HG02870 (cell line): ENCODE measurements around the gene GAN.
"Not testable (repeated sequence)": the region's sequence is repeated elsewhere in the genome, so short reads cannot be mapped to it uniquely, and the experiment has no call there.

Experiments
- ATAC-seq: cut with Tn5 transposase; IDR thresholded peaks from one replicate; pipeline ENCODE4 v1.9.1; 2021; ENCODE audit warnings: mild to moderate bottlenecking, moderate library complexity; ENCODE audit not compliant: unreplicated experiment

GAN gene

DNA sequence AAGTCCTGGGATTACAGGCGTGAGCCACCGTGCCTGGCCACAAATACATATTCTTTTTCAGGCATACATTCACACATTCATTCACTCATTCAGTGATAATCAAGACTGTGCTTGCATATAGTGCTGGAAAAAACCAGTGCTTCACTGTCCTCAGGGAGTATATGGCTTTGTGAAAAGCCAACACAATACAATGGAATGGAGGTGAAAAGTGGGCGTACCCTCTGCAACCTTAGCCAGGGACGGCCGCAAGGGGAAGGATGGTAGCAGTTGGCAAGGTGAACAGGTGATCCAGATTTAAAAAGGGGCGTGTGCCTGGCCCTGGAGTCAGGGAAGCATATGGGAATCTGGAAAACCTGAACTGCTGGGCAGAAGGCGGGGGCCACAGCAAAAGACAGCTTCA is 18.1 kb upstream of the GAN start:
- ATAC-seq: no peak

GRCh38 chr16:81307770-81308169 is 7.0 kb upstream of the GAN start:
- ATAC-seq: no peak

GRCh38 chr16:81310045-81310644 is 4.6 kb upstream of the GAN start:
- no peak for ATAC-seq

GRCh38 chr16:81311762-81312161 is 3.0 kb upstream of the GAN start:
- ATAC-seq: no peak

DNA sequence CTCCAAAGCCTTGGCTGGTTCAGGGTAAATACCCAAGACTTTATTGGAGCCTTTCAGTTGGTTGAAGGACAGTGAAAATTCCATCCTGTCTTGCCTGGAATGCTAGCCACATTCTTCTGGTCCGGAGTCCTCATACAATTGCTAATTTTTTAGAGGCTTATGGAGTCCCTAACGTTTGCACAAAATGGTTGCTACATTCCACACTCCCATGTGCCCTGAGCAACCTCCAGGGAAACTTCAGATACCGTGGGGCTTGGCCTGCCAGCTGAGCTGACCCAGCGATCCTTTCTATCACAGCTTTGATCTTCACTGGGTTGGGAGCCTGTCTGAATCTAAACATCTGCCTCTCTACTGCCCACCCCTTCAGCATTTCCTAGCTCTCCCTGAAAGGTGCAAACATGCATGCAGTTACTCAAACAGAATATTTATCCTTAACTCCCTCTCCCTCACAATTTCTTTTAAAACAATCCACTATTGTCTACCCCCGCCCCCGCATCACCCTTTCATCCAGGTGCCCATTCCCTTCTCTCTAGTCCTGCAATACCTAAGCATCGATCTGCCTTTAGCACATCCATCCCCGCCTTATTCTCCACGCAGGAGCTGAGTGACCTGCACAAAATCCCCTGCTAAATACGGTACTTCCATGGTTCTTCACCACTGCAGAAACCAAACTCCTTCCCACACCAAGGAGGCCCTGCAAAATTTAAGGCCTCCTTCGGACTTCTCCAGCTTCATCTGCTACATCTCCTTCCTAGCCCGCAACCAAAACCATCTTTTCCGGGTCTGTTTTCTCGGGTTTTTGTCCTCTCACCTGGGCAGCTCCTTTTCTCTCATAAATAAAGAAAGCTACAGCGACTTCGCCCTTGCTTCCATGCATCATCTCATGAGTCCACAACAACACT is 810 bp upstream of the GAN start:
- ATAC-seq: no peak

GRCh38 chr16:81315271-81316175 is 761 bp downstream of the GAN start:
- peak; percentile 22 for ATAC-seq

DNA sequence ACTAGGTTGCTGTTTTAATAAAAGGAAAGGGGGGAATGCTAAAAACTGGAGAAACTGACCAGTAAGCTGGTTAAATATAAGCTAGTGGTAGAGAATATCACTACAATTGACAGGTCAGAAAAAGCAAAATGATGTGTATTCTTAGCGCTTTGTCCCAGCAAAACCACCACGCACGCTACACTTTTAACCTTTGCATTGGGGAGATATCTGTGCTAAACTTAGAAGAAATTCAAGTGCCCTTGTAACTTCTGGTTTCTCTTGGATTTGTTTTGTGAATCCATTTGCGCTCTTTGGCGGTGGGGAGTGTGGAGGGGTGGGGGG is 1.4 kb downstream of the GAN start:
- no peak for ATAC-seq

GRCh38 chr16:81318711-81319110 is 3.9 kb downstream of the GAN start:
- ATAC-seq: no peak

GRCh38 chr16:81319221-81319912 is 4.6 kb downstream of the GAN start:
- ATAC-seq: no peak

- ATAC-seq: no peak
Observed at GRCh38 chr16:81321039-81321438, 6.3 kb downstream of the GAN start.

DNA sequence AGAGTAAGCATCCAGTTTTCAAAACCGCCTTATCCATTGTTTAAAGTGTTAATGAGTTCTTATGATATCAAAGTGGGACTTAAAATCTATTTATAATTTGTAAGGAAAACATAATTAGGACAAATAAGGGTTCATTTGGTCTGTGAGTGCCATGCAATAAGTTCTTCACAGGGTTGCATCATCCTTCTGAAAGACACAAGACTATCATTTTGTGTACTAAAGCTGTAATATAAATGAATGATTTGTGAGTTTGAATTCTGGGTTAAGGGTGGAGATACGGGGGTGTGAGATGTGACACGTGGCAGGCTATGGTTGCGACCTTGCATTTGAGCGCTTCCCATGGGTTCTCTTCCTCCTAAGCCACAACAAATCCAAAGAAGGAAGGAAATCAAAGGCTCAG is 6.8 kb downstream of the GAN start:
- no peak for ATAC-seq

GRCh38 chr16:81324808-81325207 is 10.0 kb downstream of the GAN start:
- ATAC-seq: no peak

- no peak for ATAC-seq
Observed at GRCh38 chr16:81327011-81327410, 12.2 kb downstream of the GAN start.

DNA sequence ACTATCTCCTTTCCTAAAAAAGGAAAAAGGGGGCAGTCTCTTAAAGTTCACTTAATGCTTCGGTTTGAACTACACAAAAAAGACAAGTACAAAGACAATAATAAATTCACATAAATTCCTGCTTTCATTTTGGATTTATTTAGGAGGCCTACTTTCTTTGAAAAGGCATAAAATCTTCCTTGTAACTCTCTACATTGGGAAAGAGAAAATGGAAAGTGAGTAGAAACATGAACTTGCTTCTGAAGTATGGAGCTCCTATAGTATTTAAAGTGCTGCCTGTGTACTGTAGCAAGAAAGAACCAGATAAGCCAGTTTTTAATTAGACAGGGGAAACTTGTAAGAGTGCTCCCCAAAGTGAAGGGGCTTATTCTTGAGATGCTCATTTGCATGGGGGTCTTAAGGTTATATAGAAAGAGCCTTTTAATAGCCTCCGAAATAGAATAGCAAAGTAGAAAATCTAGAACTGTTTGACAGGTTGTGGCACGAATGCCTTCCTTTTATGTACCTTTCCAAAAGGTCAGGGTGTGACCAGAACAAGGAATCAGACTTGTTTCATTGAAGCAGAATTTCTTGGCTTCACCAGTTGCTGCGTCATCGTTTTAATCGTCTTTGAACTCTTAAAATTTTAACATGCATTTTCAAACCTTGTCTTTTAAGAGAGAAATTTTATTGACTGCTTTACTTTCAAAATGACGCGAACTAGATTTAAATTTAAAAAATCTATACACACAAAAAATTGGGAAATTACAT is 12.9 kb downstream of the GAN start:
- no peak for ATAC-seq

GRCh38 chr16:81329947-81330346 is 15.2 kb downstream of the GAN start:
- no peak for ATAC-seq

GRCh38 chr16:81333356-81333755 is 18.6 kb downstream of the GAN start:
- ATAC-seq: no peak

GRCh38 chr16:81335669-81336068 is 20.9 kb downstream of the GAN start:
- no peak for ATAC-seq

GRCh38 chr16:81337097-81337496 is 22.3 kb downstream of the GAN start:
- ATAC-seq: no peak

DNA sequence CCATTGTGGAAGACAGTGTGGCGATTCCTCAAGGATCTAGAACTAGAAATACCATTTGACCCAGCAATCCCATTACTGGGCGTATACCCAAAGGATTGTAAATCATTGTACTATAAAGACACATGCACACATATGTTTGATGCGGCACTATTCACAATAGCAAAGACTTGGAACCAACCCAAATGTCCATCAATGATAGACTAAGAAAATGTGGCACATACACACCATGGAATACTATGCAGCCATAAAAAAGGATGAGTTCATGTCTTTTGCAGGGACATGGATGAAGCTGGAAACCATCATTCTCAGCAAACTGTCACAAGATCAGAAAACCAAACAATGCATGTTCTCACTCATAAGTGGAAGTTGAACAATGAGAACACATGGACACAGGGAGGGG is 30.4 kb downstream of the GAN start:
- ATAC-seq: not testable (repeated sequence)

DNA sequence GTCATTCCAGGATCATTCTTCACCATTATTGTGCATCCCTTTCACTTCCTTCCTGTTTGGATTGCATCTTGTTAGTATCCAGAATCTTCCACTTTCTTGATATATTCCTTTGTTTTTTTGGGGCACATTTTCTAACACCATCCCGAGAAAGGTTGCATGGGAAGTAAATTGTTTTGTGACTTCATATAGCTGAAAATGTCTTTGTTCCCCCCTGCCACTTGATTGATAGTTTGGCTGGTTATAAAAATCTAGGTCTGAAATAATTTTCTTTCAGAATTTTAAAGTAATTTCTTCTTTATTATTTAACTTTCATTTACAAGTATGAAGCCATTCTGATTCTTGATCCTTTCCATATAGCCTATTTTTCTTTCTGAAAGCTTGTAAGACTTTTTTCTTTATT is 32.7 kb downstream of the GAN start:
- ATAC-seq: no peak
